Keratinocyte (primary cell): ENCODE results near the gene NUCKS1. TPM values are rescaled to one million over a fixed set of nuclear protein-coding genes. Genes with fewer than 3 reads are reported as not detected.

Experiments
- DNase-seq: peaks from one replicate; pipeline ENCODE4 v3.0.0-alpha.2; 2011; ENCODE audit warnings: low read depth, missing footprints, low spot score
- FAIRE-seq: peaks from 2 replicates; lab custom pipeline; 2011; peaks lifted over from hg19 to GRCh38; lab: Jason Lieb, UNC
- H2AFZ ChIP-seq: 2 replicates; pipeline ENCODE4 v1.6.0; 2012; ENCODE audit warnings: low read length, control low read depth, inconsistent platforms; ENCODE audit not compliant: control insufficient read depth
- H3K27ac ChIP-seq: 2 replicates; pipeline ENCODE4 v1.5.1; 2011; ENCODE audit warnings: low read length; ENCODE audit not compliant: control insufficient read depth, insufficient read depth
- H3K27me3 ChIP-seq: 3 replicates; pipeline ENCODE4 v1.6.0; 2011; ENCODE audit warnings: low read length; ENCODE audit not compliant: control insufficient read depth, insufficient read depth; ENCODE audit errors: extremely low read depth
- H3K36me3 ChIP-seq, 2 experiments: 2 replicates in 1 of 2; 3 replicates in 1 of 2; pipeline ENCODE4 v1.5.1; 2011; ENCODE audit warnings: low read length in 2 of 2, mild to moderate bottlenecking in 1 of 2; ENCODE audit not compliant: control insufficient read depth in 2 of 2, insufficient read depth in 2 of 2; ENCODE audit errors: extremely low read depth in 1 of 2
- H3K4me1 ChIP-seq: 3 replicates; pipeline ENCODE4 v1.5.1; 2011; ENCODE audit warnings: low read length; ENCODE audit not compliant: control insufficient read depth, insufficient read depth; ENCODE audit errors: extremely low read depth
- H3K4me2 ChIP-seq: 3 replicates; pipeline ENCODE4 v1.6.0; 2011; ENCODE audit warnings: low read depth, low read length; ENCODE audit not compliant: control insufficient read depth, insufficient read depth; ENCODE audit errors: extremely low read depth
- H3K4me3 ChIP-seq, 3 experiments: fragments of 200-600 bp in 1 of 3; sonication (generic) in 1 of 3; 2 replicates in 2 of 3; 3 replicates in 1 of 3; pipeline ENCODE4 v1.5.1; 2011 to 2016; ENCODE audit warnings: low read length in 3 of 3, mild to moderate bottlenecking in 3 of 3, control low read depth in 2 of 3, inconsistent platforms in 1 of 3, low read depth in 1 of 3, mixed read lengths in 1 of 3, mixed run types in 1 of 3, moderate library complexity in 1 of 3; ENCODE audit not compliant: control insufficient read depth in 2 of 3, insufficient read depth in 2 of 3; ENCODE audit errors: extremely low read depth in 1 of 3
- H3K79me2 ChIP-seq: 2 replicates; pipeline ENCODE4 v1.6.0; 2012; ENCODE audit warnings: low read length; ENCODE audit not compliant: control insufficient read depth, insufficient read depth
- H3K9ac ChIP-seq: 3 replicates; pipeline ENCODE4 v1.6.0; 2011; ENCODE audit warnings: low read length; ENCODE audit not compliant: control insufficient read depth, insufficient read depth; ENCODE audit errors: extremely low read depth
- H3K9me1 ChIP-seq: 3 replicates; pipeline ENCODE4 v1.6.0; 2011; ENCODE audit warnings: low read length; ENCODE audit not compliant: control insufficient read depth, insufficient read depth; ENCODE audit errors: extremely low read depth
- H3K9me3 ChIP-seq: 2 replicates; pipeline ENCODE4 v1.5.1; 2012; ENCODE audit warnings: low read depth, low read length; ENCODE audit not compliant: control insufficient read depth
- H4K20me1 ChIP-seq: 3 replicates; pipeline ENCODE4 v1.6.0; 2011; ENCODE audit warnings: low read length; ENCODE audit not compliant: control insufficient read depth, insufficient read depth; ENCODE audit errors: extremely low read depth
- EZH2 ChIP-seq: IDR thresholded peaks from one replicate; pipeline ENCODE4 v1.6.1; 2012; ENCODE audit warnings: inconsistent platforms, mild to moderate bottlenecking, low read length, moderate library complexity
- dilution Hi-C: fragments of 300-500 bp; cut with MboI; formaldehyde crosslinking; loops from one replicate; pipeline ENCODE4 v1.7.0; 2020; ENCODE audit warnings: low sequenced_read_pairs; ENCODE audit not compliant: extremely low pct_ligation_motif_present
- polyA plus RNA-seq, 5 experiments: library from polyadenylated mRNA; depleted of rRNA in 3 of 5; stranded (reverse) in 3 of 5; stranded (forward) in 1 of 5; unstranded in 1 of 5; fragments of >200 nt; gene quantifications; 1 replicate in 1 of 5; 2 replicates in 3 of 5; 3 replicates in 1 of 5; pipeline versions ENCODE4 v1.2.1 to v1.2.3, GENCODE V29; 2011 to 2012; ENCODE audit warnings: missing spikeins in 2 of 5, low read depth in 1 of 5, low replicate concordance in 1 of 5
- TF ChIP-seq, protein P1 (sequence below), 3 experiments: IDR thresholded peaks in 1 of 3; conservative IDR thresholded peaks in 1 of 3; optimal IDR thresholded peaks in 1 of 3; 2 replicates in 2 of 3; 3 replicates in 1 of 3; pipeline versions ENCODE3 to v1.5.1; 2011; ENCODE audit warnings: low read length in 3 of 3, mild to moderate bottlenecking in 3 of 3, moderate library complexity in 2 of 3, control low read depth in 1 of 3, inconsistent platforms in 1 of 3; ENCODE audit not compliant: insufficient read depth in 2 of 3; ENCODE audit errors: extremely low read depth in 1 of 3

NUCKS1 gene
- polyA plus RNA-seq, 1 donor (not counting 4 experiments of a cell fraction or from before 2014, with no cell fraction given) = 71.6 TPM

DNA sequence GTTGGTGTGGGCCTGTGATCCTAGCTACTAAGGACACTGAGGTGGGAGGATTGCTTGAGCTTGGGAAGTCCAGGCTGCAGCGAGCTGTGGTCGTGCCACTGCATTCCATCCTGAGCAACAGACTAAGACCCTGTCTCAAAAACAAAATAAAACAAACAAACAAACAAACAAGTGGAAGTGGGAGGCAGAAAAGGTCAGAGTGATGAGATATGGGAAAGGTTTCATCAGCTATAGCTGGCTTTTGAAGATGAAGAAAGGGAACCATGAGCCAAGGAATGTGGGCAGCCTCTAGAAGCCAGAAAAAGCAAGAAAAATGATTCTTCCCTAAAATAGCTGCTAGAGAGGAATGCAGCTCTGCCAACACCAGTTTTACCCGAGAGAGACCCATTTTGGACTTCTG is 10.6 kb upstream of the NUCKS1 start:
- no peaks in the 10 kb centered on the region for H3K9me3 ChIP-seq
- H3K9ac ChIP-seq = no peak overlapping the region
- peaks cover under 1% of the 10 kb centered on the region for H3K4me1 ChIP-seq
- H2AFZ ChIP-seq = no peak overlapping the region
- no peaks in the 10 kb centered on the region for H3K36me3 ChIP-seq
- H3K27ac ChIP-seq = no peak overlapping the region
- H3K9me1 ChIP-seq = no peaks in the 10 kb centered on the region
- FAIRE-seq = no peak
- no peak for DNase-seq
- H3K79me2 ChIP-seq = no peaks in the 10 kb centered on the region
- H3K4me3 ChIP-seq = no peak overlapping the region
- no peaks in the 10 kb centered on the region for H4K20me1 ChIP-seq
- TF ChIP-seq, protein P1, sequence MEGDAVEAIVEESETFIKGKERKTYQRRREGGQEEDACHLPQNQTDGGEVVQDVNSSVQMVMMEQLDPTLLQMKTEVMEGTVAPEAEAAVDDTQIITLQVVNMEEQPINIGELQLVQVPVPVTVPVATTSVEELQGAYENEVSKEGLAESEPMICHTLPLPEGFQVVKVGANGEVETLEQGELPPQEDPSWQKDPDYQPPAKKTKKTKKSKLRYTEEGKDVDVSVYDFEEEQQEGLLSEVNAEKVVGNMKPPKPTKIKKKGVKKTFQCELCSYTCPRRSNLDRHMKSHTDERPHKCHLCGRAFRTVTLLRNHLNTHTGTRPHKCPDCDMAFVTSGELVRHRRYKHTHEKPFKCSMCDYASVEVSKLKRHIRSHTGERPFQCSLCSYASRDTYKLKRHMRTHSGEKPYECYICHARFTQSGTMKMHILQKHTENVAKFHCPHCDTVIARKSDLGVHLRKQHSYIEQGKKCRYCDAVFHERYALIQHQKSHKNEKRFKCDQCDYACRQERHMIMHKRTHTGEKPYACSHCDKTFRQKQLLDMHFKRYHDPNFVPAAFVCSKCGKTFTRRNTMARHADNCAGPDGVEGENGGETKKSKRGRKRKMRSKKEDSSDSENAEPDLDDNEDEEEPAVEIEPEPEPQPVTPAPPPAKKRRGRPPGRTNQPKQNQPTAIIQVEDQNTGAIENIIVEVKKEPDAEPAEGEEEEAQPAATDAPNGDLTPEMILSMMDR (optimal IDR thresholded peaks at IDR 0.05 in 1 of 3, IDR thresholded peaks at IDR 0.05 in 1 of 3, conservative IDR thresholded peaks at IDR 0.05 in 1 of 3; ENCODE audit: extremely low read depth in 1 of 3, insufficient read depth in 2 of 3, low read length in 3 of 3) = no peak
- no peak for TF ChIP-seq EZH2
- no peak overlapping the region for H3K4me2 ChIP-seq
- dilution Hi-C loops = no loop called here
- no peaks in the 10 kb centered on the region for H3K27me3 ChIP-seq

DNA sequence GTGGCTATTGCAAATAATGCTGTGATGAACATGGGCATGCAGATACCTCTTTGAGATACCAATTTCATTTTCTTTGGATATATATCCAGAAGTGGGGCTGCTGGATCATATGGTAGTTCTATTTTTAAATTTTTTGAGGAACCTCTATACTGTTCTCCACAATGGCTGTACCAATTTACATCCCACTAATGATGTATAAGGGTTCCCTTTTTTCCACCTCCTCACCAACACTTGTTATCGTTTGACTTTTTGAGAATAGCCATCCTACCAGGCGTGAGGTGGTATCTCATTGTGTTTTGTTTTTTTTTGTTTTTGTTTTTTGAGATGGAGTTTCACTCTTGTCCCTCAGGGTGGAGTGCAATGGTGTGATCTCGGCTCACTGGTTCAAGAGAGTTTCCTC is 6.6 kb upstream of the NUCKS1 start:
- H3K4me1 ChIP-seq = no peaks in the 10 kb centered on the region
- no peak overlapping the region for H3K9ac ChIP-seq
- no peak overlapping the region for H3K4me2 ChIP-seq
- FAIRE-seq (no peak), DNase-seq (no peak)
- H3K36me3 ChIP-seq = no peaks in the 10 kb centered on the region
- no peak overlapping the region for H3K27ac ChIP-seq
- H3K27me3 ChIP-seq = no peaks in the 10 kb centered on the region
- no peak overlapping the region for H3K4me3 ChIP-seq
- dilution Hi-C loops = no loop called here
- H3K9me3 ChIP-seq = no peaks in the 10 kb centered on the region
- TF ChIP-seq, protein P1 (optimal IDR thresholded peaks at IDR 0.05 in 1 of 3, IDR thresholded peaks at IDR 0.05 in 1 of 3, conservative IDR thresholded peaks at IDR 0.05 in 1 of 3; ENCODE audit: extremely low read depth in 1 of 3, insufficient read depth in 2 of 3, low read length in 3 of 3) = no peak
- no peak for TF ChIP-seq EZH2
- H3K9me1 ChIP-seq = no peaks in the 10 kb centered on the region
- H2AFZ ChIP-seq = no peak overlapping the region
- no peaks in the 10 kb centered on the region for H4K20me1 ChIP-seq
- no peaks in the 10 kb centered on the region for H3K79me2 ChIP-seq
